ENCODE measurements around the gene MPHOSPH6. TPM values are rescaled to one million over a fixed set of nuclear protein-coding genes. Genes with fewer than 3 reads are reported as not detected.

Gene MPHOSPH6
- total RNA-seq, 1 donor from 2014 or later: 111 TPM

GRCh38 chr16:82157836-82158235 lies 12.2 kb downstream of the MPHOSPH6 start:
- Histone ChIP-seq H3K4me1 (no peaks in the 10 kb centered on the region), H3K27ac (no peak overlapping the region), H3K9ac (no peak overlapping the region), H2AFZ (replicated peaks) (no peak overlapping the region), H3K79me2 (ENCODE audit: low read depth) (peaks cover 67% of the 10 kb centered on the region), H3F3A (ENCODE audit: low read depth) (no peaks in the 10 kb centered on the region), H4K20me1 (ENCODE audit: low read depth) (peaks cover 5% of the 10 kb centered on the region), H3K36me3 (peaks cover 16% of the 10 kb centered on the region), H3K27me3 (no peaks in the 10 kb centered on the region), H3K9me3 (ENCODE audit: low read depth) (no peaks in the 10 kb centered on the region), H3K4me2 (no peak overlapping the region), H3K4me3 (no peak overlapping the region)
- Mint-ChIP-seq H3K9me3 (peaks cover 17% of the 10 kb centered on the region), H3K36me3 (peaks cover 69% of the 10 kb centered on the region), H3K4me3 (no peak overlapping the region), H3K4me1 (peaks cover 3% of the 10 kb centered on the region), H3K27ac (no peak overlapping the region), H3K27me3 (ENCODE audit: insufficient read depth, low read depth) (no peaks in the 10 kb centered on the region)
- no peak for TF ChIP-seq EZH2 (IDR thresholded peaks at IDR 0.05)
- no peak for TF ChIP-seq EZH2phosphoT487 (IDR thresholded peaks at IDR 0.05)
- TF ChIP-seq, protein P1, sequence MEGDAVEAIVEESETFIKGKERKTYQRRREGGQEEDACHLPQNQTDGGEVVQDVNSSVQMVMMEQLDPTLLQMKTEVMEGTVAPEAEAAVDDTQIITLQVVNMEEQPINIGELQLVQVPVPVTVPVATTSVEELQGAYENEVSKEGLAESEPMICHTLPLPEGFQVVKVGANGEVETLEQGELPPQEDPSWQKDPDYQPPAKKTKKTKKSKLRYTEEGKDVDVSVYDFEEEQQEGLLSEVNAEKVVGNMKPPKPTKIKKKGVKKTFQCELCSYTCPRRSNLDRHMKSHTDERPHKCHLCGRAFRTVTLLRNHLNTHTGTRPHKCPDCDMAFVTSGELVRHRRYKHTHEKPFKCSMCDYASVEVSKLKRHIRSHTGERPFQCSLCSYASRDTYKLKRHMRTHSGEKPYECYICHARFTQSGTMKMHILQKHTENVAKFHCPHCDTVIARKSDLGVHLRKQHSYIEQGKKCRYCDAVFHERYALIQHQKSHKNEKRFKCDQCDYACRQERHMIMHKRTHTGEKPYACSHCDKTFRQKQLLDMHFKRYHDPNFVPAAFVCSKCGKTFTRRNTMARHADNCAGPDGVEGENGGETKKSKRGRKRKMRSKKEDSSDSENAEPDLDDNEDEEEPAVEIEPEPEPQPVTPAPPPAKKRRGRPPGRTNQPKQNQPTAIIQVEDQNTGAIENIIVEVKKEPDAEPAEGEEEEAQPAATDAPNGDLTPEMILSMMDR (IDR thresholded peaks at IDR 0.05): no peak
- DNase-seq (ENCODE audit: low spot score): no peak

DNA sequence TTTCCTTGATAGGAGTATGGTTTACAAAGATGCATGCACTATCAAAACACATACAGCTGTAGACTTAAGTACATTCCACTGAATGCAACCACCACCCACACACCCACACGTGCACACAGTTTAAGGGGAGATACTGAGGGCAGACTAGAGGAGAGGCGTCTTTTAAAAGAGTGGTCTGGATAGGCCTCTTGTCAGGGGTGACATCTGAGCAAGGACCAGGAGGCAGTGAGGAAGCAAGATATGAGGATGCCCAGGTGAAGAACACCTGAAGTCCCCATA lies 12.6 kb downstream of the MPHOSPH6 start:
- no peak overlapping the region for H3K4me2 ChIP-seq
- H3K36me3 Mint-ChIP-seq: peaks cover 69% of the 10 kb centered on the region

DNA sequence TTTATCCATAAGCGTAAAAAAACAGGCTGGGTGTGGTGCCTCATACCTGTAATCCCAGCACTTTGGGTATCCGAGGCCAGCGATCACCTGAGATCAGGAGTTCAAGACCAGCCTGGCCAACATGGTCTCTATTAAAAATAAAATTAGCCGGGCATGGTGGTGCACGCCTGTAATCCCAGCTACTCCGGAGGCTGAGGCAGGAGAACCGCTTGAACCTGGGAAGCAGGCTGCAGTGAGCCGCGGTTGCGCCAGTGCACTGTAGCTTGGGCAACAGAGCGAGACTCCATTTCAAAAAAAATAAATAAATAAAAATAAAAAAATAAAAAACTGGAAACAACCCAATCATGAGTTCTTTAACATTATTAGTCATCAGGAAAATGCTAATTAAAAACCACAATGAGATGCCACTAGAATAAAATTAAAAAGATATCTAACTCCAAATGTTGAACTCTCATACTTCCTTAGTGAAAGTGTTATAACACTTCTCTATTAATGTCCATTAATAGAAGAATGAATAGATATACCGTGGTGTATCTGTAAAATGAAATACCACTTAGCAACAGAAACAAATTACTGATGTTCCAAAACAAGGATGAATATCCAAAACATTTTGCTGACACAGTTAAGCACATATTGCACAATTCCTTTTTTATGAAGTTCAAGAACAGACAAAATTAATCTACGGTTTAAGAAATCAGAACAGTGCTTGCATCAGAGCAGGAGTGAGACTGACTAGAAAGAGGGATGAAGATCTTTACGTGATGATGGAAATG lies 13.1 kb downstream of the MPHOSPH6 start:
- Histone ChIP-seq H3K9ac (no peak overlapping the region), H3K27ac (no peak overlapping the region), H3F3A (ENCODE audit: low read depth) (no peaks in the 10 kb centered on the region), H3K4me1 (no peaks in the 10 kb centered on the region), H3K4me3 (no peak overlapping the region), H3K79me2 (ENCODE audit: low read depth) (peaks cover 67% of the 10 kb centered on the region), H3K9me3 (ENCODE audit: low read depth) (no peaks in the 10 kb centered on the region), H2AFZ (replicated peaks) (no peak overlapping the region), H3K27me3 (no peaks in the 10 kb centered on the region), H3K36me3 (peaks cover 10% of the 10 kb centered on the region), H4K20me1 (ENCODE audit: low read depth) (peaks cover 5% of the 10 kb centered on the region), H3K4me2 (no peak overlapping the region)
- DNase-seq (ENCODE audit: low spot score): no peak
- H3K4me3 Mint-ChIP-seq: no peak overlapping the region
- H3K27ac Mint-ChIP-seq: no peak overlapping the region
- peaks cover 17% of the 10 kb centered on the region for H3K9me3 Mint-ChIP-seq
- H3K36me3 Mint-ChIP-seq: peaks cover 67% of the 10 kb centered on the region
- no peaks in the 10 kb centered on the region for H3K27me3 Mint-ChIP-seq (ENCODE audit: insufficient read depth, low read depth)
- TF ChIP-seq EZH2 (IDR thresholded peaks at IDR 0.05): no peak
- TF ChIP-seq EZH2phosphoT487 (IDR thresholded peaks at IDR 0.05): no peak
- TF ChIP-seq, protein P1 (IDR thresholded peaks at IDR 0.05): no peak
- peaks cover 3% of the 10 kb centered on the region for H3K4me1 Mint-ChIP-seq

More for the DNA sequence above, 12.6 kb downstream of the MPHOSPH6 start:
- no peak for TF ChIP-seq EZH2 (IDR thresholded peaks at IDR 0.05)
- TF ChIP-seq, protein P1 (IDR thresholded peaks at IDR 0.05): no peak
- no peak for TF ChIP-seq EZH2phosphoT487 (IDR thresholded peaks at IDR 0.05)
- Histone ChIP-seq H3F3A (ENCODE audit: low read depth) (no peaks in the 10 kb centered on the region), H3K27me3 (no peaks in the 10 kb centered on the region), H3K9ac (no peak overlapping the region), H3K79me2 (ENCODE audit: low read depth) (peaks cover 67% of the 10 kb centered on the region), H3K36me3 (peaks cover 13% of the 10 kb centered on the region), H3K4me1 (no peaks in the 10 kb centered on the region), H3K4me3 (no peak overlapping the region), H2AFZ (replicated peaks) (no peak overlapping the region), H3K27ac (no peak overlapping the region), H3K9me3 (ENCODE audit: low read depth) (no peaks in the 10 kb centered on the region), H4K20me1 (ENCODE audit: low read depth) (peaks cover 5% of the 10 kb centered on the region)
- Mint-ChIP-seq H3K4me3 (no peak overlapping the region), H3K4me1 (peaks cover 3% of the 10 kb centered on the region), H3K27me3 (ENCODE audit: insufficient read depth, low read depth) (no peaks in the 10 kb centered on the region), H3K9me3 (peaks cover 17% of the 10 kb centered on the region), H3K27ac (no peak overlapping the region)
- no peak for DNase-seq (ENCODE audit: low spot score)

All from neural progenitor cell (in vitro differentiated cells).